ENCODE data around the gene ALG12. TPM values are rescaled to one million over a fixed set of nuclear protein-coding genes. Genes with fewer than 3 reads are reported as not detected.

The ALG12 gene
- total RNA-seq, 1 donor from 2014 or later, result 16.4 TPM

DNA sequence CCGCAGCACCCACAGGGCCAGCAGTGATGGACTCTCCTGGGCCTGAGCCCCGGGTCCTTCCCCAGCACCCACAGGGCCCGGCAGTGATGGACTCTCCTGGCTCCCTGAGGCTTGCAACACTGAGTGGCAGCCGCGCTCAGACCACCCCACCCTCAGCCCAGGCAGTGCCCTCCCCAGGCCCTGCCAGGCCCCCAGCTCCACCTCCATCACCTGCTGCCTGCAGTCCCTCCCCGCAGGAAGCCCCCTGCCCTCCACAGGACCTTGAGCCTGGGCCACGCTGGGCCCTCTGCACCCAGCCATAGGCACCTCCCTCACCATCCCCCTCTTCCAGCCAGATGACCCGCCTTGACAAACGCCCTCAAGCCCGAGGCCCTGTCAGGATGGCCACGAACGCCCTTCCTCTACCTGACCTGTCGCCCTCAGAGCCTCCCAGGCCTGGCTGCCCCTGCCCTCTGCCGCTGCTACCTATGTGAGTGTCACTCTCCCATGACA, 11.4 kb downstream of the ALG12 start:
- DNase-seq (ENCODE audit: low read depth), result no peak
- H3K4me3 ChIP-seq (ENCODE audit: low read depth, low read length), result no peak overlapping the region
- no peak for TF ChIP-seq CTCF (conservative IDR thresholded peaks at IDR 0.05; ENCODE audit: low read depth, low read length)

GRCh38 chr22:49906071-49906798, 12.0 kb downstream of the ALG12 start:
- DNase-seq (ENCODE audit: low read depth), result no peak
- no peak for TF ChIP-seq CTCF (conservative IDR thresholded peaks at IDR 0.05; ENCODE audit: low read depth, low read length)
- H3K4me3 ChIP-seq (ENCODE audit: low read depth, low read length), result no peak overlapping the region

GRCh38 chr22:49905465-49905864, 12.8 kb downstream of the ALG12 start:
- TF ChIP-seq CTCF (conservative IDR thresholded peaks at IDR 0.05; ENCODE audit: low read depth, low read length), result no peak
- DNase-seq (ENCODE audit: low read depth), result no peak
- no peak overlapping the region for H3K4me3 ChIP-seq (ENCODE audit: low read depth, low read length)

- no peak for DNase-seq (ENCODE audit: low read depth)
- H3K4me3 ChIP-seq (ENCODE audit: low read depth, low read length), result no peak overlapping the region
- no peak for TF ChIP-seq CTCF (conservative IDR thresholded peaks at IDR 0.05; ENCODE audit: low read depth, low read length)
Observed at GRCh38 chr22:49904040-49904369, 14.2 kb downstream of the ALG12 start.

DNA sequence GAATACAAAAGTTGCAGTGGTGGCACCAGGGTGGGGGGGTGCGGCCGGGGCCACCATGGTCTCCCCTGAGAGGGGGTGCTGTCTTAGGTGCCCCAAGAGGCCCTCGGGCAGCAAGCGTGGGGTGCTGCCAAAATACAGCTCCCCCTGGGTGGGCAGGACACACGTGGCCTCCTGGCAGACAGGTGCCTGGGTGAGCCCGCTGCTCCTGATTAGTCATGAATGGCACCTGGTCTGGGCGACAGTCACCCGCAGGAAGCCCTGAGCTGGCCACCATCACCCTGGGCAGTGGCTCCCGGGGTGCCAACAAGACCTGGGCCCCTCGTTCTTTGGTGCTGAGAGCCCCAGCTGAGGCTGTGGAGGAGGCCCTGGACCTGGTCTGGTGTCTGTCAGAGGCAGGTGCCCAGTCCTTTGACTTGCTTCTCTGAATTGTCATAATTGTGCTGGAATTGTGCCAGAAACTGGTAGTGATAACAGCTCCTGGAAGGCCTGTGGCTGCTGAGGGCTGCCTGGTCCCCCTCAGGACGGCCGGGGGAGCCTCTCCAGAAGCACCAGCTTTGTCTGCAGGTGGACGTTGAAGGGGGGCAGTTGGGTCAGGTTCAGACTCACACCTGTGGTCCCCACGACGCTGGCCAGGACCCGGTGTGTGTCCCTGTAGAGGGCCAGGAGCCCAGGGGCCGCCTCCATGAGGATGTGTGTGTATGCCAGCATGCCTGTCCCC, 14.8 kb downstream of the ALG12 start:
- TF ChIP-seq CTCF (conservative IDR thresholded peaks at IDR 0.05; ENCODE audit: low read depth, low read length), result no peak
- DNase-seq (ENCODE audit: low read depth), result no peak

DNA sequence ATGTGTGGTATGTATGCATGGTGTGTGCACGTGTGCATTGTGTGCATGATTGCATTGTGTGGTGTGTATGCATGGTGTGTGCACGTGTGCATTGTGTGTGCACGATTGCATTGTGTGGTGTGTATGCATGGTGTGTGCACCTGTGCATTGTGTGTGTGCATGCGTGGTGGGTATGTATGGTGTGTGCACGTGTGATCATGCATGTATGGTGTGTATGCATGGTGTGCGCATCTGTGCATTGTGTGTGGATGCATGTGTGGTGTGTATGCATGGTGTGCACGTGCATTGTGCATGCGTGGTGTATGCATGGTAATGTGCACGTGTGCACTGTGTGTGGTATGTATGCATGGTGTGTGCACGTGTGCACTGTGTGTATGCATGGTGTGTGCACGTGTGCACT, 16.8 kb downstream of the ALG12 start:
- DNase-seq (ENCODE audit: low read depth), result no peak
- TF ChIP-seq CTCF (conservative IDR thresholded peaks at IDR 0.05; ENCODE audit: low read depth, low read length), result no peak
- no peak overlapping the region for H3K4me3 ChIP-seq (ENCODE audit: low read depth, low read length)

More for the DNA sequence above, 14.8 kb downstream of the ALG12 start:
- no peak overlapping the region for H3K4me3 ChIP-seq (ENCODE audit: low read depth, low read length)
